Measurements from ENCODE around the gene PIK3C2G.
"Not testable (repeated sequence)": the region's sequence is repeated elsewhere in the genome, so short reads cannot be mapped to it uniquely, and the experiment has no call there.

PIK3C2G gene

DNA sequence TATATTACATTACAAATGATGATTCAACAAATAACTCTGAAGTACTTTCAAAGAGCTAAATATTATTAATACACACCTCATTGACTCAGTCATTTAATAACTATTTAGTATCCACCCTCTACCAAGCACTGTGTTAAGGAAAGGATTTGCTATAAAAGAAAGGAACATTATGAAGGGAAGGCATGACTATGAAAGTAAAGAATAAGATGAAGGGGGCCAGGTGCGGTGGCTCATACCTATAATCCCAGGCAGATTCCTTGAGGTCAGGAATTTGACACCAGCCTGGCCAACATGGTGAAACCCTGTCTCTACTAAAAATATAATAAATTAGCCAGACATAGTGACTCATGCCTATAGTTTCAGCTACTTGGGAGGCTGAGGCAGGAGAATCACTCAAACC lies 368.6 kb downstream of the PIK3C2G start:
- DNase-seq, result no peak

DNA sequence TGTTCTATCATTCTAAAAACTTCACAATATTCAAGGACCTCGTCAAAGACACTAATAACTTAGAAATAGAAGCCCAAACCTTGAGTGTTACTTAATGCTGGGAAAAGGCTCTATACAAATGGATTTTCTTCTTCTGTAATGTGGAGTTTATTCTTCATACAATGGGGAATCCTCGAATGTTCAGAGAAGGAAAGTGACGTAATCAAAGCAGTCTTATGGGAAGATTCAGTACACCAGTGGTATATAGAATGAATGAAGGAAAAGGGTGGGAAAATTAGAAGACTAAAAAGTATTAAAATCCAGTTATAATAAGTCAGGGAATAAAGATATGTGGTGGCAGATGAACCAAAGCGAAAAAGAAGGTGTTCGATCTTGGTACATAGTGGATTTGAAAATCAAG lies 370.0 kb downstream of the PIK3C2G start:
- DNase-seq, result no peak

DNA sequence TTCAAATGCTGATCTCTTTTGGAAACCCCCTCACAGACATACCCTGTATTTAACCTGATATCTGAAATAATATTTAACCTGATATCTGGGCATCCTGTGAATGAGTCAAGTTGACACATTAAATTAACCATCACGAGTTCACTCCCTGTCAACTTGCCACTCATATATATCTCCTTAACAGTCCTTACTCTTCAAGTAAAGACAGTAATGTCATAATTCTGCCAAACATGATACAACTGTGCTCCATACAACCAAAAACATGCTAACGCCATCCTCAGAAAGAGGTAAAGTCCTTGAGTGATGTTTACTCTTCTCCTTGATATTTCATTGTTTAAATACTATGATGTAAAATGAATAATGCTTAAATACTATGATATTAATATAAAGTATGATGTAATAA lies 371.5 kb downstream of the PIK3C2G start:
- no peak for DNase-seq

DNA sequence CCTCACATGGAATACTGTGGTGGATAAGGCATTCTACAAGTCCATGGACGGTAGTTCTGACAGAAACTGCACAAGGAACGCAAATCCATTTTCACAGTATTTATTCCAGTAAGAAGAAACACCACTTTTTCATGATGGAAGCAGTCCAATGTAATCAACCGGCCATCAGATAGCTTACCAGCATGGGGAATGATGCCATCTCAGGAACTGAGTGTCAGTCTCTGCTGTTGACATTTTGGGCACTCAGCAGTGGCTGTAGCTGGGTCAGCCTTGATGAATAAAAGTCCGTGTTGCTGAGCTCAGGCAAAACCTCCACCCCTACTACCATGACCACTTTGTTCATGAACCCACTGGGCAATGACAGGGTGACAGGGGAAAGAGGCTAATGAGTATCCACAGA lies 373.1 kb downstream of the PIK3C2G start:
- DNase-seq, result no peak

DNA sequence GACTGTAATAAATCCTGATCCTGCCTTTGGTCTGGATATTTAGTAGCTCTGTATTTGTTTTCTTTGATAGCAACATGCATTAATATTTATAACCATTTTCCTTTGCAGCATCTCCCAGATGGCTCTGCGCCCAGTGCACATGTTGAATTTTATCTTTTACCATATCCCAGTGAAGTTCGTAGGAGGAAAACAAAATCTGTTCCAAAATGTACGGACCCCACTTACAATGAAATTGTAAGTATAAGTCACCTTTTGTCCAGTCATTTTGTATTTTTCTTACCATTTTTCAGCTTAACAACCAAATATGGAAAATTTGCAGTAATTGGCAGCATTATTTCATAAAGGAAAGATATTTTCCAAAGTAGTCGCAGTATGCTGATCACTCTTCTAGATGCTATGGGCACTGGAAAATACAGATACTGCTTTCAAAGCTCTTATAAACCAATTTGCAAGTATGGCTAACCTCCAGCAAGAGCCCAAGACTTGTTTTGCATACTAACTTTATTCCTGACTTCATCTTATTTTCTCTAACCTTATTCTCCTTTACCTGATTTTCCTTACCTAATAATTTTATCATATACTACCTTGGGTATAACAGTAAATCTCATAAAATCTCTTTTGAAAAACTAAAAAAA lies 379.1 kb downstream of the PIK3C2G start:
- DNase-seq, result no peak

DNA sequence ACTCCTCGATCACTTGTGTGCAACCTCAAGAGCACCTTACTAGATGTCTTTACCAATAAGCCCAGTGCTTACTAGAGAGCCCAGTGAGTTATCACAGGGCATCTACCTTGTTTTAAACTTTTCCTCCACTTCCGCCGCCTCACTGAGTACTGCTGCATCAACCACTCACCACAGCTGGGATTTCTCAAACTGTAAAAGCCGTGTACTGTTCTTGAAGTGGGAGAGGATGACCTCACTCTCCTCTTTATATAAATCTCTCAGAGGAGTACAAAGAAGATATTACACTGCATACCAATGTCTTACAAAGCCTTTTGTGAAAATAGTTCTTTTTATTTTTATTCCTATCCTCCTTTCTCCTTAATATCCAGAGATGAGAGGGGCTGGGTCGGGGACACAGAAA lies 382.4 kb downstream of the PIK3C2G start:
- no peak for DNase-seq

DNA sequence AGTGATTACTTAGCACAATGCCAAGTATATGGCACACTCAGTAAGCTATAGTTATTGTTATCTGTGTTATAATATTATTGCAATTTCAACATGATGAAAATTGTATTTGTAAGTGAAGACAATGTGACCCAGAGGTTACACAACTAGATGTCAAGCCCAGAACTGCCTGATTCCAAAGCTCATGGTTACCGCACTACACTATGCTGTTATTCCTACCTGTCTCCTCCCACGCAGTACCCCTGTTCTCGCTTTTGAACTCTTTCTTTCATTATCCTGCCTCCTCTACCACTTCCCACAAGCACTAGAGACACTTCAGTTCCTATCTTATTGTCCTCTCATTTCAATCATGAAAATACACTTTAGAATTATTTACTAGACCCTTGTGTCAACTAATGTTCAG lies 383.2 kb downstream of the PIK3C2G start:
- DNase-seq, result no peak

DNA sequence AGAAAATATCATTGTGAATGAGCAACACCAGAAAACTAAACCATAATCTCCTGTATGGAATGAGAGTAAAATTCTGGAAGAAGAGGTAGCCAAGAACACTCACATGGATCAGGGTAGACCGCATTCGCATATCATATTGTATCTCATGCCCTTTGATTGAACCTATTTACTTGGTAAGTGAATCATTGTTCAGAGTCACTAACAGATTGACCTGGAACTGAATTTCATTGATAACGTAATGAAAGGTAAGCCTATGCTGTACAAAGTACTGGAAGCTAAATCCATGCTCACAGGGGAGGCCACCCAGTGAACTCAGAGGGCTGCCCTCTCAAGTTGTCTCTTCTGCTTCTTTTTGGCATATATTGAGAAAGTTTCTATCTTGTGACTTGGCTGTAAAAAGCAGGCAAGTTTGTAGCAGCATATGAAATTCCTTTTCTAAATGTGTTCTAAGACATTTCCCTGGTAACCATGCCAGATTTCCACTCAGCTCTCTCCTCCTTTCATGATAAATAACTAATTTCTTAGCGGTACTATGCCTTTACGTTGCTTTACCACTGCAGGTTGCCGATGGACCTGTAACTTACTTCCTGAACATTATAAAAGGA lies 385.1 kb downstream of the PIK3C2G start:
- no peak for DNase-seq

DNA sequence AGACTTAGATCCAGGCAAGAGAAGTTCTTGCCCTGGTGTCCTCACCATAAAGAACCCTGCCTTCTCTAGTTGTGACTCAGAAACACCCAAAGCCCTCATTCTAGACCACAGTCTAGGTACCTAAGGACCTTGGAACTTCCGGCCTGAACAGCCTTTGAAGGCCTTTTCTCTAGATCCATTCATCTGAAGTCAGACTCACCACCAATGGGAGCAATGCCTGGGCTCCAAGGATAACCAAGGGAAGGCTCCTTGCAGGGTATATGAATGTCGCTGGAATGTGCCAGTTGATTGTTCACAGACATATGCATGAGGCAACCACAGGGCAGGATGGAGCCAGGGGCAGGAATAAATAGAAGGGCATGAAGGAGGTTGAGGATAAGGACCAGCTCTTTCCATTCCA lies 390.2 kb downstream of the PIK3C2G start:
- DNase-seq, result no peak

DNA sequence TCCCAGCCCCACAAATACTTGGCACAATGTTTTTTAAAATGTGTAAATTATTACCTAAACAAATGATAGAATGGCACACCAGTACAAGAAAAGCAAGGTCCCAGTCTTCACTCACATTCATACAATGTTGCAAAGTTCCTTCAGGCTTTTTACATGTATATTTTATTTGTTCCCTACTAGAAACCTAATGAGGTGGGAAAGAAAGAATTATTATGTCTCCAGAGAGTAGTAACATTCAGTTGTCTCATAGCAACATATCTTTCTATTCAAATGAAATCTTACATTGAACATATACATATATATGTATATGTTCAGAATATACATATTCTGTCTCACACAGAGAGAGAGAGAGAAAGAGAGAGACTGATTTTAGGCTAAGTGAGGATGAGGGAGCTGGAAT lies 391.3 kb downstream of the PIK3C2G start:
- no peak for DNase-seq

DNA sequence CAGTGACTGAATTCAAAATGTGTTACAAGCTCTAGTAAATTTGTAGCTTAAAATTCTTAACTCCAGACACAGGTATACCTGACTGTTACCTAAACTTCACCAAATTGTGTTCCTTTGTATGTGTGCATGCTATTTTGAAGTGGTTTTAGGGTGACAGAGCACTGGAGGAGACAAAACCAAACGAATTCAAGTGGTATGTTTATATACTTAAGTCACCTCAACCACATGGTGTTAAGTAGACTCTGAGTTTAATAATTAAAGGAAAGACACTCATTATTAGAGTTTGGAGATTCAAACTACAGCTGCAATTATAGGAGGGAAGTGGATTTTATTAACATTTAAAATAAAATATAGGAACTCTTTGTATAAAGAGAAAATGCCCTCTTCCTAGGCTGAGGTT lies 392.1 kb downstream of the PIK3C2G start:
- DNase-seq, result no peak

DNA sequence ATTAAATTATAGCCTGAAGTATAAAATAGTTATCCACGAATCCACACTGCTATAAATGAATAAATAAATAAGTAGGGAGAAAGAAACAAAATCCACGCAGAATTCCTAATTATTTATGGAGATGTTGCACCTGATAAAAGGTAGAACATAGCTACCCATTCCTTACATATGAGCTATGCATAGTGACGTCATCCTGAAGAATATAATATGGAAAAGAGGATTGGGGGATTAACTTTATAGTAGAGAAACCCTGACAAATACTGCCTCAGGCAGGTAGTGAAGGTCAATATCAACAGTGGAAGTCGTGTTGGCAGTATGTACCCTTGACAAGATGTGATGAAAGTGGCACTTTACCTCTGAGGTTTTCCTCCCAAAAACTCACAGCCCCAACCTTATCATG lies 394.0 kb downstream of the PIK3C2G start:
- DNase-seq, result no peak

DNA sequence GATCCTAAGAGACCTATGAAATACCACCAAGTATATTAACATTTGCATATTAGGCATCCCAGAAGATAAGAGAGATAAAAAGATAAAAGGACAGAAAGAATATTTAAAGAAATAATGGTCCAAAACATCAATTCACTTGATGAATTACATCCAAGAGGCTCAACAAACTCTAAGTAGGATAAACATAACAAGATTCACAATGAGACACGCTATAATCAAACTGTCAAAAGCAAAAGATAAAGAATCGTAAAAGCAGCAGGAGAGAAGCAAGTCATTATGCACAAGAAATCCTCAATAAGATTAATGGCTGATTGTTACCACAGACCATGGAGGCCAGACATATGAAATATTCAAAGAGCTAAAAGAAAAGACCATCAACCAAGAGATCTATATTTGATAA lies 396.9 kb downstream of the PIK3C2G start:
- no peak for DNase-seq

DNA sequence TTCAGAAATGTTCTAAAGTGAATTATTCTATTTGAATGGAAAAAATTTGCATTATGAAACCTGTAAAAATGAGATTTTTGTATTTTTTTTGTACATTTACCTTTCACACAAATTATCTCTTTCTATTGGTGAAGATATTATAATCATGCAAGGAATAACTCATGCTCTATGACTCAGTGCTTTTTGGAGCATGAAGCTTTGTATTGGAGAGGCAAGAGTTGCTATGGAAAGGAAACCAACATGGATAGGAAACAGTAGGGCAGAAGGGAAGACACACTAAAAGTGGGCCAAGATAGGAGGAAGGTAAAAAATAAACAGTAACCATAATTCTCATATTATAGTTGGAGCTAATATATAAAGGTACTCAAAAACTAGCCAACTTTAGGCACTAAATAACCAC lies 397.5 kb downstream of the PIK3C2G start:
- DNase-seq, result no peak

DNA sequence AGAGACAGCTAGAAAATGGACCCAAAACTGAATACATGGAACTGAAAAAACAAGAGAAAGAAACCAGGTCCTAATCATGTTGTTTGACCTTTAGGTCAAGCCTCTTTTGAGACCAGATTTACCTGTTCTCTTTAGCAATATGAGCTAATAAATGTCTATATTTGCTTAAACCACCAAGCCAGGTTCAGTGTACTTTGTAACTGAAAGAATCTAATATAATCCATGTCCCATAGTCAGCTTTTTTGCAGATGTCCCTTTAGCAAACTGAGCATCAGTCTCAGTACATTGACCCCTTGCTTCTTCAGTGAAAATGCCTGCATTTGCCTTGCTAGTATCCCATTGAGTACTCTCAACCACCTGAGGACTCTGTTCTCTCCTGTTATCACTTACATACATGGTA lies 414.8 kb downstream of the PIK3C2G start:
- no peak for DNase-seq

DNA sequence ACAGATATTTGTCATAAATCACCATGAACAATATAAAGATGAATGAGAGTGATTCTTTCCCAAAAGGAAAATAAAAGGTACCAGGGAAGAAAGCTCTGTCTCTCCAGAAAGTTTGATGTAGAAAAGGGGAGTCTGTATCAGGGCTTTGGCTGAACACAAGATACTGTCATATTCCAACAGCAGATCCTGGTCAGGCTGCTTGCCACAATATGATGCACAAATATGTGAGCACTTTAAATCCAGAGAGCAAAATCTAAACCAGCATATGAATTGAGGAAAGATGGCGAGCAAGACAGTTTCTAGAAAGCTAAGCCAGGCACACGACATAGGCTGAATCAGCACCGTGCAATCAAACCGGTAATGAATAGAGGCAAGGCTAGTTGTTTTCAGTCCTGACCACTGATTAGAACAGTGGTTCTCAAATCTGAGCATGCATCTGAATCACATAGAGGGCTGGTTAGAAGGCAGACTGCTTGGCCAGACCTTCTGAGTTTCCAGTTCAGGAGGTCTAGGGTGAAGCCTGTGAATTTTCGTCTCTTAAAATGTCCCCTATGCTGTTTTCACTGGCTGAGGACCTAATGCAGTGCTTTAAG lies 415.8 kb downstream of the PIK3C2G start:
- no peak for DNase-seq

DNA sequence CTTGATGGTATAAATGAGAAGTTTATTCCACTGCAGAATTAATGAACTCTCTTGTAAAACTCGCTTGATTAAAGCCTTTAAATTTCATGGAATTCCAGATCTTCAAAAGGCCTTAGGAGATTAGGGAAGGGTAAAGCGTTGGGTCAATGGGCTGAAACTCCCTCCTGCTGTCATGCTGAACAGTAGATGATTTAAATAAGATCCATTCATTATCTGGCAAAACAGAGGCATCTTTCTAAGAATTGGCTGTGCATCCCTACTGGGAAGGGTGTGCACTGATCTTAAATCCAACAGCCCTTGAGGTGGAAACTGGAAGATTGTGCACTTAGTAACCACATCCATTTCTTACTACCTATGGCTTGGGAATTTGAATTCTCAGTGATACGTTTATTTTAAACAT lies 420.5 kb downstream of the PIK3C2G start:
- no peak for DNase-seq

DNA sequence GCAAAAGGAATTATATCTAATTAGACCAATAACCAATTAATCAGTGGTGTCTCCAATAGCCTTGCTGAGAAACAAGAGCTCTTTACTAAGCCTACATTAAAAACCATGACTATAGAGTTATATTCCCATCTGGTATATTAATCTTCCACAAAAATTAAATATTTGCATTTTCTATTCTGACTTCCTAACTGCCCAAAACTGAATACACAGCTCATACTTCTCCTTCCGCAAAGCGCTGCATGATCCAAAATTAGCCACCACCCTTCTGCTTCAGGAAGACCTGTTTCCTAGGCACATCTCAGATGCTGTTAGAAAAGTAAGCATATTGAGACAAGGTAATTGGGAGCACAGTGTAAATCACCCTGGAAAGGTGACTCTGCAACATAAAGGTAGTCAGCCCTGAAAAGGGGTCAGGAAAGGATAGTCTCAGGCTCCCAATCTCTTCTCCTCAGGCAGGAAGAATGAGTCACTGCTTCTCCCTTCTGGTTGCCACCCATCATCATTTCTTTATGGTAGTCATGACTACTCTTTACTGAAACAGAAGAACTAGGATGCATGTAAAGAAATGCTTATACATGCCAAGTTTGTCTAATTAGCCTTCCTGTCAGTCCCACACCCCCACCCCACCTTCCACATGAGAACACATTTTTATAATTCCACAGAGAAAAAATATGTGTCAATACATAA lies 422.2 kb downstream of the PIK3C2G start:
- no peak for DNase-seq

DNA sequence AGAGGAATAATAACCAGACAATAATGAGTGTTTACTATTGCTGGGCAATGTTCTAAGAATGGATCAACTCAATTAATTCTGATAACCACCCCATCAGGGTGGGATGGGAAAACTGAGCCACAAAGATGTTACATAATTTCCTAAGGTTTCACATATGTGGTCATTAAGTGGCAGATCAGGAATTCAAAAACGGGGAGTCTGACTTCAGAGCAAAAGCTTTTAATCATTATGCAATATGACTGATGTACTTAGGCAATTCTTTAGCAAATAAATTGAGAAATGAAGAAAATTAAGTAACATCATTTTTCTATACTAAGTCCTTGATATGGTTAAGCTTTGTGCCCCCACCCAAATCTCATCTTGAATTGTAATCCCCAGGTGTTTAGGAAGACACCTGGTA lies 423.1 kb downstream of the PIK3C2G start:
- no peak for DNase-seq

DNA sequence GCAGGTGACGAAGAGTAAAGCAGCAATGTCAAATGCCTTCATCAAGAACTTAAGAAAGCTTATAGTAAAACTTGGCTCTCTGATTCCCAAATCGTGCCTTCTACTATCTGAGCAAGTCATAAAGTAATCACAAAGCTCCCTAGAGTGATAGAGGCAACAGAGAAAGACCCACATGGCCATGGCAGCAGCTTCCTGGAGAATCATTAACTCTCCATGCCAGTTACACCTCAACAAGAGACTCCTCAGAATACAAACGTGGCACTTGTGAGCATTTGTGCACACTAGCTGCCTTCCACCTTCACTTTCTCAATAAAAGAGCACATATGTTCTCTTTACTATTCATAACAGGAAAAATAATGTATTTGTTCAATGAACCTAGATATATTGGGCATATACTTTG lies 428.5 kb downstream of the PIK3C2G start:
- no peak for DNase-seq

DNA sequence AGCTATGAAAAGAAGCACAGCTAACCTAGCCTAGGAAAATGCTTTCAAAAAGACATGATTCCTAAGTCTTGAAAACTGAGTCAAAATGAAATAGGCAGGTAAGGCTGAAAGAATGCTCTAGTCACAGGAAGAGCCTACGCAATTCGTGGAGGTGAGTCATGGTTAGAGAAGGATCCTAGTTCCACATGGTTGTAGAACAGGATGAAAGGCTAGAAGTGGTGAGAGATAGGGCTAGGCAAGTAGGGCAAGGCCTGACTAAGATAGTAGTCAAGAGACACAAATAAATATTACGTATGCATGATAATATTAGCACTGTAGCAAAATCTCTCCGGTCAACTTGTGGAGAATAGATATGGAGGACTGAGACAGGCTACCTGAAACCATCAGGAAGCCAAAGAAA lies 429.3 kb downstream of the PIK3C2G start:
- DNase-seq, result no peak

DNA sequence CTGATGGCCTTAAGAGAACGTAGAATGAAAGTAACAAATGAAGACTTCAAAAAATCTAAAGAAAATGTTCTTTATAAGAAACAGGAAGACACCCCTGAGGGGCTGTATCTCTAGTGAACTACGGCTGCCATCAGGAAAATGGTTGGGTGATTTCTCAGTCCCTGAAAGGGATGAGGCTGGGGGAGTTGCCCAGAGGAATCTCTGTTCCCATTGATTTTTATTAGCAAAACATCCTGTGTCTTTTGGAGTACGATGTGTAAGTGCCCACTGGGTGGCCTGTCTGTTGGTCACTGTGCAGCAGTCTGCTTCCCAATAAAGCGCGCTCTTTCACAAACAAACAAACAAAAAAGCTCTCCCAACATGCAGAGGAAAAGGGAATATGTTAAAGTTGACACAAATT lies 432.7 kb downstream of the PIK3C2G start:
- DNase-seq, result not testable (repeated sequence)

All from nucleus accumbens (tissue), 56 donors.